Stimulated activated CD8-positive, alpha-beta memory T cell treated with anti-CD3 and anti-CD28 coated beads, Interleukin-12 subunit alpha, Interleukin-12 subunit beta, amount 100 ng/mL, for 24 hours (primary cell): ENCODE results near the gene HDAC6.
"Not testable (repeated sequence)": the region's sequence is repeated elsewhere in the genome, so short reads cannot be mapped to it uniquely, and the experiment has no call there.

Source experiments
- DNase-seq: peaks from one replicate; pipeline ENCODE4 v3.0.0-alpha.2; 2020; ENCODE audit errors: extremely low read depth

The HDAC6 gene

DNA sequence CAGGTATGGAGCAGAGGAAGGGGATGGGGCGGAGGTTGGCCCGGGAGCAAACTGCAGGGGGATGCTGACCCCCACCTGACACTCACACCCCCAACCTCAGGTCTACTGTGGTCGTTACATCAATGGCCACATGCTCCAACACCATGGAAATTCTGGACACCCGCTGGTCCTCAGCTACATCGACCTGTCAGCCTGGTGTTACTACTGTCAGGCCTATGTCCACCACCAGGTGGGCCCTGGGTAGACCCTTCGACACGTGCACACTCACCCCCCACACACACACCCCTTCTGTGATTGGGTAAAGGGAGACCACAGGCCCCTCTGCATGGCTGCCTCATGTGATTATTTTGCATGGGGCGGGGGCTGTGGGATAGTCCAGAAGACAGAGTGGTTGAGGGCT is 22.2 kb downstream of the HDAC6 start:
- DNase-seq = no peak

DNA sequence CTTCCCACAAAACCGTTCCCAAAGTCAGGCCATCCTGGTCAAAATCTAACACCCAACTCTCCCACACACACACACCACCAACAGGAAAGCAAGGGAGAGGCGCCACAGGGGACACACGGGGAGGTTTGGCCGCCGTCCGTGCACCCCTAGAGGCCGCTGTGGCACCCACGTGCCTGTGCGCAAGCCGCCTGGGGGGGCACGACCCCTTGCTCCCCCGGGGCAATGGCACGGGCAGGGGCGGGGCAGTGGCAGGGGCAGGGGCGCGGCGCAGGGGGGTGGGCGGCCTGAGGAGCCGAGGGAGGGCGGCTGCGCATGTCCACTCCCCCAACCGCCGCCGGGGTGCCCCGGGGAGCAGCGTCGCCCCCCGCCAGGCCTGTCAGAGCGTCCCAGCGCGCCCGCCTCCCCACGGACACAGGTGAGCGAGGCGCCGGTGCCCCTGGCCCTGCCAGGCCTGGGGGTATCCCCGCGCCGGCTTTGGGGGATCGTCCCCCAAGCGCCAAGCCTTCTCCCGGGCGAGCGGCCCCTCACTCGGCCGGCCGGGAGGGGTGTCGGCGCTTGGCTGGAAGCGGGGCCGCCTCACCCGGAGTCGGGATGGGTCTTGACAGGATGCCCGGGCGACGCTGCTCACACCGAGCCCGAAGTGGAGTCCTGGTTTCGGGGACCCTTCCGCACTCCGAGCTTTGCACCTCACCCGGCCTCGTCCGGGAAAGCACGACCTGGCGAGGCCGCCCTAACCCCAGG is 24.4 kb downstream of the HDAC6 start, which contains the start of gene ERAS:
TSS of gene ERAS (plus strand) at position 379 of the 741 bp plus-strand sequence. CDS start 2,611 bp downstream, outside the sequence.
- no peak for DNase-seq

DNA sequence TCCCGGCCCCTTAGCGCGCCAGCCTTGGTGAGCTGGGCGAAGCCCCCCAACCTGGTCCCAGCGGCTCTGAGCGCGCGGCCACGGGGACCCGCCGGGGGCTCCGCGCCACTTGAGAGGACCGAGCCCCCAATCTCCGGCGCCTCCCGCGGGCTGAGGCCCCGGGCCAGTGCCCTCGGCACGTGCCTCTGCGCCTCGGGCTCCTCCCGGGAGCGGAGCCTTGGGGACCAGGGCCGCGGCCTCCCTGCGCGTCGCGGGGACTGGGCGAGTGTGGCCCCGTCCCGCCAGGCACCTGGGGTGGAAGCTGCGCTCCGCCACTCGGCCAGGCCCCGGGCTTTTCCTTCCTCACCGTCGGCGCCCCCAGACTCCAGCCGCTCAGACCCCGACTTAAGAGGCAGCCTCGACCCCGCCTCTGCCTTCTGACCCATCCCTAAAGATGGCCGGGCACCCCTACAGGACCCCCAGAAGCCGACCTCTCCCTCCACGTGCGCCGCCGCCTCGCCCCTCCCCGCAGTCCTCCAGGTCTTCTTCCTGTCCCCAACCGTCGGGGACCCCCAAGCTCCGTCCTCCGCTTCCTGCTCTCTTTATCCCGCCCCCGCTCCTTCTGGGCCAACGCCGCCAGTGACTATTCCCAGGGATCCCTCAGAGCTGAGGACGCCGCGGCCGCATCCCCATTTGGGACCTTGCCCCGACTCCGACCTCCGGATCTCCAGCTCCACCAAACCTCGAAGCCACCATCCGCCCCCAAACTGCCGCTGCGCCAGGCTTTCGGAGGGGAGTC is 25.2 kb downstream of the HDAC6 start:
- no peak for DNase-seq

DNA sequence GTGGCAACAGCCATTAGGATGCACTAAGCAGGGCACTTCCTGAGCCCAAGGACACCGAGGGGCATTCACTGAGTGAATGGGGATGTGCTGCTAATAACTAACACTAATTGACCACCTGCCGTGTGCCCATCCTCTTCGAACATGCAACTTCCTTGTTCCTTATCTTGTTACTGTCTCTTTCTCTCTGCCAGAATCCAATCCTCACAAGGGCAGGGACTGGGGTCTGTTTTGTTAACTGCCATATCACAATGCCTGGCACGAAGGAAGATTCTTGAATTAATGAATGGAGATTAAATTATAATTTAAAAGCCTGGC is 25.7 kb downstream of the HDAC6 start:
- no peak for DNase-seq

DNA sequence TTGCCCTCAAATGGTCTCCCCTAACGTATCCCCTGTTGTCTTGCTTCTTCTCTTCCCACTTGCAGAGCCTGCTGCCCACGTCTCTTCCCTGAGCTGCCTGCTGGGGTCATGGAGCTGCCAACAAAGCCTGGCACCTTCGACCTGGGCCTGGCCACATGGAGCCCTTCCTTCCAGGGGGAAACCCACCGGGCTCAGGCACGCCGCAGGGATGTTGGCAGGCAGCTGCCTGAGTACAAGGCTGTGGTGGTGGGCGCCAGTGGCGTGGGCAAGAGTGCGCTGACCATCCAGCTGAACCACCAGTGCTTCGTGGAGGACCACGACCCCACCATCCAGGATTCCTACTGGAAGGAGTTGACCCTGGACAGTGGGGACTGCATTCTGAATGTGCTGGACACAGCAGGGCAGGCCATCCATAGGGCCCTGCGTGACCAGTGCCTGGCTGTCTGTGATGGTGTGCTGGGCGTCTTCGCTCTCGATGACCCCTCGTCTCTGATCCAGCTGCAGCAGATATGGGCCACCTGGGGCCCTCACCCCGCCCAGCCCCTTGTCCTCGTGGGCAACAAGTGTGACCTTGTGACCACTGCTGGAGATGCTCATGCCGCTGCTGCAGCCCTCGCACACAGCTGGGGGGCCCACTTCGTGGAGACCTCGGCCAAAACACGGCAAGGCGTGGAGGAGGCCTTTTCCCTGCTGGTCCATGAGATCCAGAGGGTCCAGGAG is 27.3 kb downstream of the HDAC6 start:
- no peak for DNase-seq

DNA sequence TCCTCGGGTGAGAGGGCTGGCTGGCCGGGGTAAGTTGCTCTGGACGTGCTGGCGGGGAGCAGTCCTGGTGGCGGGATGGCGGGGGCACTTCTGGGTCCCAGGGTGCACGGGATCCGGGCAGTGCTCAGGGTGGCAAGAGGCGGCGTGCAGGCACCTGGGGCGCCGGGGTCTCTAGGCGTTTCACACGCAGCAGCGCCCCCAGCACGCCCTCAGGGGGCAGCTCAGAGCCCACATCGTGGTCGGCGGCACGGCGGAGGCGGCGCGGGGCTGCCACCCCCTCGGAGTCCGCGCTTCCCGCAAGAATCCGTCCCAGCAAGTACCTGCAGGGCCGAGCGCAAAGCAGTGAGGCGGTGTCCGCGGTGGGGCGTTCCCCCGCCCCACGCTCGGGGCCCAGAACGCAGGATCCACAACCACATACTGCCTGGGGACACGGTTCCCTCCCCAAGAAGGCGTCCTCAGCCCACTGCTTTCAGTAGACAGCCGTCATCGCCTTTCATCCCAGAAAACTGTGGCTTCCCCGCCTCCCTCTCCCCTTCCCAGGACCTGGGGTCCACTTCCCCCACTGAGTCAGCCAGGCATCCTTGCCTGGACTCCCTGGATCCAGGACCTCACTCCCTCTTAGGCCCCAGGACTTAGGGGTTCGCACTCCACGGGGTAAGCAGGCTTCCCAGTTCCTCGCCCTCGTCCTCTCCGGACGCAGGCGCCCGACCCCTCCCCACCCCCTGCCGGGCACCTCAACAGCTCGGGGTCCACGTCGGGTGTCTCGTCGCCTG is 29.5 kb downstream of the HDAC6 start:
- DNase-seq = no peak

DNA sequence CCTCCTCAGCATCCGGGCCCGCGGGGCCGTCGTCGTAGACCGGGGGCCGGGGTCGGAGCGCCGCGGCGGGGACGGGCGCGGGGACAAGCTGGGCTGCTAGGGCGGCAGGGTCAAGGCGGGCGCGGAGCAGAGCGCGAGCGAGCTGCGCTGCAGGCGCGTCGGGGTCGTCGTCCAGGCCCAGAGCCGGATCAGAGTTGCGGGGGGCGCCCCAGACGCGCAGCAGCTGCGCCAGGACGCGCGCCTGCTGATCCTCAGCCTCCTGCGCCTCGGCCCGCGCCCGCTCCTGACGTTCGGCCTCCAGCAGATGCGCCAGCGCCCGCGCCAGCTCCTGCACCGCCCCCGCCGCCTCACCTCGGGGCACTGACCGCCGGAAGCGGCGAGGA is 30.0 kb downstream of the HDAC6 start:
- no peak for DNase-seq

DNA sequence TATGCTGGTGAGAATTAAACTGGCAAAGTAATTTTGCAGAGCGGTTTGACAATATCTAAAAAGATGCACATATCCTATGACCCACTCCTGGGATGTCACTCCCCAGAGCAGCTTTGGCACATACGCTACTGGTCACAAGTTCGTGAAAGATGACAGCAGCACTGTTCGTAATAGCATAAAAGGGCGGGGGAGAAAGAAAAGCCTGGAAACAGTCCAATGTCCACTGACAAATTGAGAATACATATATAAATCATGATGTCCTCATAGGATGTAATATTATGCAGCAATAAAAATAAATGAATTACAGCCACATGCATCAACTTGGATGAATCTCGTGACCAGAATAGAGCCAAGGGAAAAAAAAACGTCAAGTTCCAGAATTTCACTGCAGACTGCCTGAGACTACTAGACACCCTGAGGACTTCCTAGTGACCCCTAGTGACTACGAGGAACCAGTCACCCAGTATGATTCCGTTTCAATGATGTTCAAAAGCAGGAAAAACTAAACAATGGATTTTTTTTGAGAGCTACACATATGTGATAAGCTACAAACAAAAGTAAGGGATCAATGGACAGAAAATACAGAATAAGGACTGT is 31.8 kb downstream of the HDAC6 start:
- no peak for DNase-seq

DNA sequence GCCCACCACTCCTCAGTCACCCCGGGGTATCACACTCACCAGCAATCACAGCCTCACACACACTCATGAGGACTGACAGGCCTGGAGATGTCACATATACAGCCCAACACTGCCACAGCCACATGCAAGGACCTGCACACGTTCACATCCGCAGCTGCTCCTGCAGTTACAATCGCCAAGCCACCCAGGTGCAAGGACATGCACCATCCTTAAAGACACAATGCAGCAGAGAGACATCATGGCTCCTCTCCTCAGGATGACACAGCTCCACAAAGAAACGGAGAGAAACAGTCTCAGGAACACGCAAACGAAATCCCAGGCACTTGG is 32.5 kb downstream of the HDAC6 start:
- DNase-seq = no peak

DNA sequence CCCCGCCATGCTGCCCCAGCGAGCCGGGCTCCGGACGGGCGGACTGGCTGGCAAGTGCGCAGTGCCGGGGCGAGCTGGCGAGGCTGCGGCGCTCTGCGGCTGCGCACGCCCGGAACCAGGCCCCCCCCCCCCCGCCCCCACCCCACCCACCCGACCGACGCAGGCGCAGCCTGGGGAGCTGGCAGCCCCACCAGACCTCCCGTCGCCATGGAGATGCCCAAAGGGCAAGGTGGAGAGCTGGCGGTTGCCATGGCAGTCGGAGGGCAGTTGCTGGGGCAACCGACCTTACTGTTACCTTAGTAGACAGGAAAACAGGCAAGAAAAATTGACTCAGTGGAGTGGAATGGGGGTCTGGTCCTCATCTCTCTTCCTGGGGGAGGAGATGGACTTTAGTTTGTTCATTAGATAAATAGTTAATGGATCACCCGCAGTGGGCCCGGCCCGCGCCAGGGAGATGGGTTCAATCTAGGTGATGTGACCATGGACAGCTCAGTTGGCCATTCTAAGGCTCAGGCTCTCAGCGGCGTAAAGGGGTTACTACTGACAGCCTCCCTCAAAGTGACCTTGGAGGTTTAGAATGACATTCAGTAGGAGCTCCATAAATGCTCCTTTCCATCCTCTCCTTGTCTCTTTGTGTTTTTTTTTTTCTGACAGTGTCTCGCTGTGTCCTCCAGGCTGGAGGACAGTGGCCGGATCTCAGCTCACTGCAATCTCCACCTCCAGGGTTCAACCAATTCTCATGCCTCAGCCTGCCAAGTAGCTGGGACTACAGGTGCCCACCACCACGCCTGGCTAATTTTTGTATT is 33.9 kb downstream of the HDAC6 start, which contains the start of gene PCSK1N:
TSS of gene PCSK1N (minus strand) at position 87 of the 806 bp plus-strand sequence. CDS start at position 9, 78 bp downstream.
- DNase-seq = no peak

DNA sequence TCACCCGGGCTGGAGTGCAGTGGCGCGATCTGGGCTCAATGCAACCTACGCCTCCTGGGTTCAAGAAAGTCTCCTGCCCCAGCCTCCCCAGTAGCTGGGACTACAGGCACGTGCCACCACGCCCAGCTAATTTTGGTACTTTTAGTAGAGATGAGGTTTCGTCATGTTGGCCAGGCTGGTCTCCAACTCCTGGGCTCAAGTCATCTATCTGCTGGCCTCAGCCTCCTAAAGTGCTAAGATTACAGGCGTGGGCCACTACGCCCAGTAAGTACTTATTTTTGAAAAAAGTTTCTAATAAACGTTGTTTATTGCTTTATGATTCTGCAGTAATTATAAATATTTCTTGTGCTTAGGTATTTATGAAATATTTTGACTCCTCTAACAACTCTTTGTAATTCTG is 37.8 kb downstream of the HDAC6 start:
- no peak for DNase-seq

DNA sequence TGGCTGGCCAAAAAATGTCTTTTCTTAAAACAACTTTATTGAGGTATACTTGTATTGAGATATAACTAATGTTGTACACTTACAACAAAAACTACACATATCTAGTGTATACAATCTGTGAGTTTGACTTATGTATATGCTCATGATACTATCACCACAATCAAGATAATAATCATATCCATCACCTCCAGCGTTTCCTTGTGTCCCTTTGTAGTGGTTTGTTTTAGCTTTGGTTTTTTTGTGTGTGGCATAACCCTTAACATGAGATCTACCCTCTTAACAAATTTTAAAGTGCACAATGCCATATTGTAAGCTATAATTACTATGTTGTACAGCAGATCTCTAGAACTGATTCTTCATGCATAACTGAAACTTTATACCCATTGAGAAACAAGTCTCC is 47.0 kb downstream of the HDAC6 start:
- no peak for DNase-seq

DNA sequence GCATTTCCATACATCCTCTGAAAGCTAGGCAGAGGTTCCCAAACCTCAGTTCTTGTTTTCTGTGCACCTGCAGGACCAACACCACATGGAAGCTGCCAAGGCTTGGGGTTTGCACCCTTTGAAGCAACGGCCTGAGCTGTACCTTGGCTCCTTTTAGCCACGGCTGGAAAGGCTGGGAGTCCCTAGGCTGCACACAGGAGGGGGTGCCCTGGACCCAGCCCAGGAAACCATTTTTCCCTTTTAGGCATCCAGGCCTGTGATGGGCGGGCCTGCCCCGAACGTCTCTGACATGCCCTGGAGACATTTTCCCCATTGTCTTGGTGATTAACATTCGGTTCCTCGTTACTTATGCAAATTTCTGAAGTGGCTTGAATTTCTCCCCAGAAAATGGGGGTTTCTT is 51.0 kb downstream of the HDAC6 start:
- no peak for DNase-seq

DNA sequence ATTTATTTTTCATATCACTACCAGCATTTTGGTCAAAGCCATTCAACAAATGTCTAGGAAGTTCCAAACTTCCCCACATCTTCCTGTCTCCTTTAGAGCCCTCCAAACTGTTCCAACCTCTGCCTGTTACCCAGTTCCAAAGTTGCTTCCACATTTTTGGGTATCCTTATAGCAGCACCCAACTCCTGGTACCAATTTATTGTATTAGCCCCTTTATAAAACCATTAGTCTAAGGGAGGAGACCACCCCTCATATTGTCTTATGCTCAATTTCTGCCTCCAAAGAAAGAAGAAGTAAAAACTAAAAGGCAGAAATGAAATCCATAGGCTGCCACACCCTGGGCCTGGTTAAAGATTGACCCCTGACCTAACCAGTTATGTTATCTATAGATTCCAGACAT is 51.6 kb downstream of the HDAC6 start:
- not testable (repeated sequence) for DNase-seq

DNA sequence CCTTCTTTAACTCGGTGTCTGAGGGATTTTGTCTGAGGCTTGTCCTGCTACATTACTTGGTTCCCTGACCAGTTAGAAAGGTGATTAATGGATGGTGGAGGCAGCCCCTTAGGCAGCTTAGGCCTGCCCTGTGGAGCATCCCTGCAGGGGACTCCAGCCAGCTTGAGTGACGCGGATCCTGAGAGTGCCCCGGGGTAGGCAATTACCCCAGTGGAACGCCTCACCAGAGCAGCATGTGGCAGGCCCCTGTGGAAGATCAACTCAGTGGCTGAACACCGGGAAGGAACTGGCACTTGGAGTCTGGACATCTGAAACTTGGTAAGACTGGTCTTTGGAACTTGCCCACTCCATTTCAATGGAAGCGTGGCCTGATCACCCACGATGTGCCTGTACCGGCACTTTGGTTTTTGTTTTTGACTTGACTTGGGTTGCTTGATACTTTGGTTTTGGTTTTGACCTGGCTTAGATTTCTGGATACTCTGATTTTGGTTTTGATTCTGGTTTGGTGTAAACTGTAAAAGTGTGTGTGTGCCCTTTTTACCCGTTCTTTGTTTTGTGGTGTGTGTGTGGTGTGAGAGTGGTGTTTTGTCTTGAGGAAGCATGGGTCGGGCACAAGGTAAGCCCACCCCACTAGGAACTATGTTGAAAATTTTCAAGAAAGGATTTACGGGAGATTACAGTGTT is 52.4 kb downstream of the HDAC6 start:
- not testable (repeated sequence) for DNase-seq

DNA sequence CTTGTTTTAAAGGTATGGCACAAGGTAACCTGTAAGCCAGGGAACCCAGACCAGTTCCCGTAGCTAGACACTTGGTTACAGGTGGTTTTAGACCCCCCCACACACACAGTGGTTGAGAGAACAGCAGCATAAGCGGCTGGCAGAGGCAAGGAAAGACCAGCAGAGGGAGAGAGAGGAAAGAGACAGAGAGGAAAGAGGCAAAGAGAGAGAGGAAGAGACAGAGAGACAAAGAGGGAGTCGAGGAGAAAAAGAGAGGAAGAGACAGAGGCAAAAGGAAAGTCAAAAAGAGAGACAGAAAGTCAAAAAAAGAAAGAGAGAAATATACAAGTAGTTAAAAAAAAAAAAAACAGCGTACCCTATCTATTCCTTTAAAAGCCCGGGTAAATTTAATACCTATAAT is 53.0 kb downstream of the HDAC6 start:
- no peak for DNase-seq

DNA sequence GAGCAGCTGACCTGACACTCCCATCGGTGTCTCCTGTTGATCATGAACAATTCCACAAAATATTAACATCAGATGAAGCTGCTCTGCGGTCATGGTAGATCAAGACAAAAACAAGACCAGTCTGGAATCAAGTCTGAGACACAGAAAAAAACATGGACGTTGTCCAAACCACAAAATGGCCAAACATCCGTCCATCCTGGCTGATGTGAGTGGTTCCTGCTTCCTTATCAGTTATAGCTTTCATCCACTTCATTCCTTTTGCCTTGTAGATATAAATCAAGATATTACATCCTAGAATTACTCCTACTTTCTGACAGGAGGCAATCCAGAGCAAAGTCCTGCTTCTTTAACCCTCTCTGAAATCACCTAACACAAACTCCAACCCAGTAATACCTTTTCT is 62.3 kb downstream of the HDAC6 start:
- DNase-seq = no peak

DNA sequence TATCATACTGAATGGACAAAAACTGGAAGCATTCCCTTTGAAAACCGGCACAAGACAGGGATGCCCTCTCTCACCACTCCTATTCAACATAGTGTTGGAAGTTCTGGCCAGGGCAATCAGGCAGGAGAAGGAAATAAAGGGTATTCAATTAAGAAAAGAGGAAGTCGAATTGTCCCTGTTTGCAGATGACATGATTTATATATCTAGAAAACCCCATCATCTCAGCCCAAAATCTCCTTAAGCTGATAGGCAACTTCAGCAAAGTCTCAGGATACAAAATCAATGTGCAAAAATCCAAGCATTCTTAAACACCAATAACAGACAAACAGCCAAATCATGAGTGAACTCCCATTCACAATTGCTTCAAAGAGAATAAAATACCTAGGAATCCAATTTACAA is 70.2 kb downstream of the HDAC6 start:
- not testable (repeated sequence) for DNase-seq
